ENCODE data around the gene UBAP2L. TPM values are rescaled to one million over a fixed set of nuclear protein-coding genes. Genes with fewer than 3 reads are reported as not detected.

UBAP2L gene
- total RNA-seq, 6 donors from 2014 or later, result 77.5 to 137 (median 119) TPM

DNA sequence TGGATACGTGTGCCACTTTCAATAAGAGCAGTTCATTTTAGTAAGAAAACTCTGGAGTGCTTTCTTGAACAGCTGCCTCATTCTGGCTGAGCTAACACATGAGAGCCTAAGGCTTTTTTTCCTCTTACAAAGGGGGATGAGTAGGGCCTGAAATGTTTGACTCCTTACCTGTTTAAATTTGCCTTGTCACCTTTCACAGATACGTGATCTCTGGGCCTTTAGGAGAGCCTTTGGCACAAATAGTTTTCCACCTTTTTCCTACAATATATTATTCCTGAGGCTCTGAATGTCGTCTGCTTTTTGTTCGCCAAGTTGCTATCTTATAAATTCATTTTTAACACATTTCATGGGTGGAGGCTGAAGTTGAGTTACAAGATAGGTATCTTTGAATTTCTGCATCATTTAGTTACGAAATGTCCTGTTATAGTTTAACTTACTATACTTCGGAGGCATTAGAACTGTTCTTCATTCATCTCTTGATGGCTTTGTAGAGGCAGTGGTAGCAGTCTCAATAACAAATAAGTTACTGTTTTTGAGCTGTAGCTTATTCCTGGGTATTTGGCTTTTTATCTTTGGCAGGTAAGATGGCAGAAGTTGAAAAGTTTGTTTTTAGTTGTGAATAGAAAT, 17.2 kb downstream of the UBAP2L start:
- 91% methylated on average over 6 of the region's 6 CpGs for WGBS, 2 donors
- ATAC-seq (ENCODE audit: low FRiP score in 2 of 2), result no peak
- TF ChIP-seq POLR2AphosphoS5 (IDR thresholded peaks at IDR 0.05) (no peak), EP300 (IDR thresholded peaks at IDR 0.05) (no peak), POLR2A (IDR thresholded peaks at IDR 0.05) (no peak)
- TF ChIP-seq, protein P1, sequence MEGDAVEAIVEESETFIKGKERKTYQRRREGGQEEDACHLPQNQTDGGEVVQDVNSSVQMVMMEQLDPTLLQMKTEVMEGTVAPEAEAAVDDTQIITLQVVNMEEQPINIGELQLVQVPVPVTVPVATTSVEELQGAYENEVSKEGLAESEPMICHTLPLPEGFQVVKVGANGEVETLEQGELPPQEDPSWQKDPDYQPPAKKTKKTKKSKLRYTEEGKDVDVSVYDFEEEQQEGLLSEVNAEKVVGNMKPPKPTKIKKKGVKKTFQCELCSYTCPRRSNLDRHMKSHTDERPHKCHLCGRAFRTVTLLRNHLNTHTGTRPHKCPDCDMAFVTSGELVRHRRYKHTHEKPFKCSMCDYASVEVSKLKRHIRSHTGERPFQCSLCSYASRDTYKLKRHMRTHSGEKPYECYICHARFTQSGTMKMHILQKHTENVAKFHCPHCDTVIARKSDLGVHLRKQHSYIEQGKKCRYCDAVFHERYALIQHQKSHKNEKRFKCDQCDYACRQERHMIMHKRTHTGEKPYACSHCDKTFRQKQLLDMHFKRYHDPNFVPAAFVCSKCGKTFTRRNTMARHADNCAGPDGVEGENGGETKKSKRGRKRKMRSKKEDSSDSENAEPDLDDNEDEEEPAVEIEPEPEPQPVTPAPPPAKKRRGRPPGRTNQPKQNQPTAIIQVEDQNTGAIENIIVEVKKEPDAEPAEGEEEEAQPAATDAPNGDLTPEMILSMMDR (IDR thresholded peaks at IDR 0.05), result no peak
- Histone ChIP-seq H3K4me1 (no peaks in the 10 kb centered on the region), H3K4me3 (no peak overlapping the region), H3K9me3 (no peaks in the 10 kb centered on the region), H3K27ac (no peak overlapping the region), H3K36me3 (peaks cover 34 to 98% (median 84%) of the 10 kb centered on the region in 4 donors), H3K27me3 (no peaks in the 10 kb centered on the region)
- DNase-seq, result no peak

DNA sequence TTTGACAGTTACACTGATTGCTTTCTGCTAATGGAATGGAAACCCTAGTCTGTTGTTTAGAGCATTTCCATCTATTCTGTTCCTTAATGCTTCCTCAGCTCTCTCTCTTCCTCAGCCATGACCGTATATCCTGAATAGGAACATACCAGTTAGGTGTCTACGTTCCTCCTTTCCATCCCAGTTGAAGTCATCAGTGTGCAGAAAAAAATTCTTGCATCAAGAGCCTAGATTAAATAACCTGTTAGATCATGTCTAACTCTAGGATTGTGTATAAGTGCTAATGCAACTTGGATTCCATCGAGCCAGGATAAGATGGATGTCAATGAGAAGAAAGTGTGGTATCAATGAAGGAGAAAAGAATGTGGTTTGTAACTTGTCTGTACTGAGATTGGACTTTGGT, 18.7 kb downstream of the UBAP2L start:
- H3K27ac ChIP-seq, result no peak overlapping the region
- no peak overlapping the region for H3K4me3 ChIP-seq
- no peaks in the 10 kb centered on the region for H3K27me3 ChIP-seq
- no peaks in the 10 kb centered on the region for H3K9me3 ChIP-seq
- no peaks in the 10 kb centered on the region for H3K4me1 ChIP-seq
- TF ChIP-seq POLR2AphosphoS5 (IDR thresholded peaks at IDR 0.05), result no peak
- no peak for DNase-seq
- peaks cover 48 to 98% (median 85%) of the 10 kb centered on the region in 4 donors for H3K36me3 ChIP-seq
- no peak for ATAC-seq (ENCODE audit: low FRiP score in 2 of 2)
- 80 to 88% methylated on average over 3 of the region's 3 CpGs for WGBS, 2 donors

DNA sequence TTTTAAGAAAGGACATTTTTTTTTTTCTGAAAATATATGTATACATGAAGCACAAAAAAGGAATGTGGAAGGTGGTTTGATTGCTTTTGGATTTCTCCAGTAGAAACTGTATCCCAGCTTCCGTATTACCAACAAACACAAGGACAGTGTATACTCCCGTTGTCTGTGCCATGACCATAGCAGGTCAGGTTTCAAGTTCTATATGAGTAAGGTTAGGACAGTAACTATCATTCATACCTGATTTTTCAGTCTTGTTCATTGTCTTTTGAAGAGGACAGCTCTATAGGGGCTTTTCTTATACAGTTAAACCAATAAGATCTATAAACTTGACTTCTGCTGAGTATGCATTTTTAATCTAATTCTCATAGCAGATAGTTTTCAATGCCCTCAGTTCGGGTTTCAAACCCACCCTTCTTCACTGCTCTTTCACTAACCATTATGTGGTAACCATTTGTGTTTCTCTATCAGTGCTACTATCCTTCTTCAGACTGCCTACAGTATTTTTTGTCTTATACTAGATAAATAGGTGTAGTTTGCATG, 19.6 kb downstream of the UBAP2L start:
- H3K4me1 ChIP-seq, result no peaks in the 10 kb centered on the region
- H3K27me3 ChIP-seq, result no peaks in the 10 kb centered on the region
- ATAC-seq (ENCODE audit: low FRiP score in 2 of 2) (no peak), DNase-seq (no peak)
- 90 to 92% methylated on average over 3 of the region's 3 CpGs for WGBS, 2 donors
- H3K36me3 ChIP-seq, result peaks cover 49 to 98% (median 85%) of the 10 kb centered on the region in 4 donors
- TF ChIP-seq, protein P1 (IDR thresholded peaks at IDR 0.05), result no peak
- TF ChIP-seq POLR2A (IDR thresholded peaks at IDR 0.05), result no peak
- TF ChIP-seq POLR2AphosphoS5 (IDR thresholded peaks at IDR 0.05), result no peak
- no peak for TF ChIP-seq EP300 (IDR thresholded peaks at IDR 0.05)
- H3K27ac ChIP-seq, result no peak overlapping the region
- no peak overlapping the region for H3K4me3 ChIP-seq
- H3K9me3 ChIP-seq, result no peaks in the 10 kb centered on the region

DNA sequence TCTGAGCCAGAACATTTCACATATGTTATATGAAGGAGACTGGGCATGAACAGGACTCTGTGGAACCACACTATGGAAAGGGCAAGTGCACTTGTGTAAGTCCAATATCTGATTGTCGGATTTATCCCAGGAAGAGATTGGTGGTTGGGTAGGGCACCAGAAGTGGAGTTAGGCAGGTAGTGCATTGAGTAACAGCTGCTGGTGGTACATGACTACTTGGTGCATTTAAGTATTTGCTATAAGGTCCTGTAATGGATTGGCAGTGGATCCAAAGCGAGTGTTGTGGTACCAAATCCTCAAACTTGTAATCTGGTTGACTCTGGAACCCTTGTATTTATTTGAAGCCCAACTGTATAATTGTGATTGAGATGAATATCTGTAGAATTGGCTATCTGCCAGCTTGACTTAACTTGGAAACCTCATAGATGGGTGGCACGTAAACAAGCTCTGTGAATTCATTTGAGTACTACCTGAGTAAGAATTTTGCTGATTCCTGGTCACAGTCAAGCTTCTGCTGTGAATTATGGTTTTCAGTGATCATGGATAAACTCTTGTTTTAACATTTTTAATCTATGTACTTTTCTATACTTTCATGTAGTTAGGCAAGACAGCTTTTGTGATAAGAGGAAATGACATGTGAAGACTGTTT, 21.1 kb downstream of the UBAP2L start:
- ATAC-seq (ENCODE audit: low FRiP score in 2 of 2), result no peak
- Histone ChIP-seq H3K27ac (no peak overlapping the region), H3K4me3 (no peak overlapping the region), H3K36me3 (peaks cover 46 to 98% (median 85%) of the 10 kb centered on the region in 4 donors), H3K27me3 (no peaks in the 10 kb centered on the region), H3K9me3 (no peaks in the 10 kb centered on the region), H3K4me1 (no peaks in the 10 kb centered on the region)
- TF ChIP-seq EP300 (IDR thresholded peaks at IDR 0.05) (no peak), POLR2A (IDR thresholded peaks at IDR 0.05) (no peak), POLR2AphosphoS5 (IDR thresholded peaks at IDR 0.05) (no peak)
- DNase-seq, result no peak
- WGBS, 2 donors, result 75 to 80% methylated on average over 3 of the region's 3 CpGs

DNA sequence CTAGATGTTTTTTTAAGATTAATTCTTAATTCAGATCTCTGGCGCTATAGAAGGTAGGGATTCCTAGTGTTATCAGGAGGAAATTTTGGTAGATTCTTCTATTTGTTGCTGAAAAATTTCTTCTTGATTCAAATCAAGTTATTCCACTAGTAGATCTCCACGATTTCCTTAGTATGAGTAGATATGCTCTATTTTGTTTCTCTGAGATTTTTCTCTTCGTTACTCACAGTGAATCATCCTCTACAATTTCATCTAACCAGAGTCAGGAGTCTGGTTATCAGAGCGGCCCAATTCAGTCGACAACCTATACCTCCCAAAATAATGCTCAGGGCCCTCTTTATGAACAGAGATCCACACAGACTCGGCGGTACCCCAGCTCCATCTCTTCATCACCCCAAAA, 32.9 kb downstream of the UBAP2L start:
- DNase-seq (no peak), ATAC-seq (ENCODE audit: low FRiP score in 2 of 2) (no peak)
- WGBS, 2 donors, result 95 to 99% methylated on average over 7 of the region's 7 CpGs
- no peak overlapping the region for H3K4me3 ChIP-seq
- no peaks in the 10 kb centered on the region for H3K9me3 ChIP-seq
- H3K36me3 ChIP-seq, result peaks cover 85 to 100% (median 99%) of the 10 kb centered on the region in 4 donors
- no peak for TF ChIP-seq POLR2AphosphoS5 (IDR thresholded peaks at IDR 0.05)
- no peak for TF ChIP-seq POLR2A (IDR thresholded peaks at IDR 0.05)
- TF ChIP-seq, protein P1 (IDR thresholded peaks at IDR 0.05), result no peak
- no peak for TF ChIP-seq EP300 (IDR thresholded peaks at IDR 0.05)
- no peaks in the 10 kb centered on the region for H3K27me3 ChIP-seq
- H3K27ac ChIP-seq, result no peak overlapping the region
- no peaks in the 10 kb centered on the region for H3K4me1 ChIP-seq
